Caki2 (cell line): ENCODE data around the gene RFPL3. TPM values are rescaled to one million over a fixed set of nuclear protein-coding genes. Genes with fewer than 3 reads are reported as not detected.
"Not testable (repeated sequence)": the region's sequence is repeated elsewhere in the genome, so short reads cannot be mapped to it uniquely, and the experiment has no call there.

Experiments used
- DNase-seq: peaks from one replicate; pipeline ENCODE4 v3.0.0-alpha.2; 2015; ENCODE audit warnings: low read depth
- in situ Hi-C: cut with HindIII; loops from 2 replicates; pipeline ENCODE4 v1.10.0; 2016; ENCODE audit warnings: low sequenced_read_pairs, low pct_unique_long_range_greater_than_20kb, mixed read lengths
- total RNA-seq: library from RNA; depleted of rRNA; stranded (reverse); fragments of >200 nt; shearing (Covaris generic); gene quantifications from 2 replicates; pipeline ENCODE4 v1.2.3, GENCODE V29; 2014; ENCODE audit warnings: low replicate concordance; rRNA removed

The RFPL3 gene
- not detected in 2 replicates for total RNA-seq

- DNase-seq, in situ Hi-C loops: not testable (repeated sequence)
Measured at GRCh38 chr22:32357567-32357966, at the start of gene RFPL3. Gene RFPL3 (plus strand): TSS chr22:32357867. CDS start chr22:32358072, 205 bp downstream.

GRCh38 chr22:32308191-32308590 lies 49.5 kb upstream of the RFPL3 start:
- in situ Hi-C loops: no loop called here
- no peak for DNase-seq

DNA sequence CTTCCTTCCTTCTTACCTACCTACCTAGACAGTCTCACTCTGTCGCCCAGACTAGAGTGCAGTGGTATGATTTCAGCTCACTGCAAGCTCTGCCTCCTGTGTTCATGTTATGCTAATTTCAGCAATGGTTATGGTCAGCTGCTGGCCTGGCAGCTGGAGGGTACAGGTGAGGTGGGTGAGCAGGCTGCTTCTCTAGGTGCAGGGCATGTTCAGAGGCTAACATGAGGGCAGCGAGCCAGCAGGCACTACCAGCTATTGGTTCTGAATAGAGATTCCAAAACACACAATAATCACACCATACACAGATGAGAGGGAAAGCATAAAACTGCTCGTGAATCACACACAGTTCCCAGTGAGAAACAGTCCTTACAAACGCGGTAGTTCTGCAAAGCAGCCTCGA lies 48.7 kb upstream of the RFPL3 start:
- in situ Hi-C loops: no loop called here
- no peak for DNase-seq

GRCh38 chr22:32309585-32310251 lies 47.9 kb upstream of the RFPL3 start:
- in situ Hi-C loops: no loop called here
- DNase-seq: no peak

DNA sequence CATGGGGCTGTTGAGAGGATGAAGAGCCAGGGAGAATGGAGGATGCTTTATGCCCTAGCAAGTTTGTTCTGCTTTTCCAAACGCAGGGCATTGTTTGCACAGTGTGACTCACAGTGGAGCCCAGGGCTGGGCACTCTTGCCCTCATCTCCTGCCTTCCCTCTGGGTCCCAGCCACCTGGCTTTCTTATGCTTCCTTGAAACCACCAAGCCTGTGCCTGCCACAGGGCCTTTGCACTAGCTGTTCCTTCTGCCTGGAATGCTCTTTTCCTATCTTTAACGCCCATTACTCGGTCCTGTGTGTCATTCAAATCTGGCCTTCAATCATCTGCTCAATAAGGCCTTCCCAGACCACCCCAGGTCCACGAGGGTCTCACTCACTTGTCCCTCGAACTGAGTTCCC lies 46.9 kb upstream of the RFPL3 start:
- DNase-seq: no peak
- in situ Hi-C loops: no loop called here

- no peak for DNase-seq
- in situ Hi-C loops: no loop called here
Measured at GRCh38 chr22:32311551-32312071, 46.1 kb upstream of the RFPL3 start.

DNA sequence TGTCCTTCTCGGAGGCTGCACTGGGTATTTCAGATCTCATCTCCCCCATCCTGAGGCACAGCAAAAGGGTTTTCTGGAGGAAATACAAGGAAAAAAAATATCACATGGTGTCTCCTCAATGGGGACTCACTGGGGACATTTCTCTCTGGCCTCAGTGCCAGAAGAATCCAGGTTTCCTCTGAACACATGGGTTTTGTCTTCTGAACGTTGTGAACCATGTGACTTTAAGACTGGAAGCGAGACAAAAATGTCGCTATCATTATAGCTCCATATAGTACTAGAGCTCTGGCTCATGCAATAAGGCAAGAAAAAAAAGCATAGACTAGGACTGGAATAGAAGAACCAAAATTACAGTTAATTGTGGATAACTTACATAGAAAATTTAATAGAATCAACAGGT lies 44.9 kb upstream of the RFPL3 start:
- in situ Hi-C loops: no loop called here
- no peak for DNase-seq

- in situ Hi-C loops: no loop called here
- DNase-seq: no peak
Measured at GRCh38 chr22:32313532-32313931, 44.1 kb upstream of the RFPL3 start.

- in situ Hi-C loops: no loop called here
Measured at GRCh38 chr22:32317524-32317923, 40.1 kb upstream of the RFPL3 start.

DNA sequence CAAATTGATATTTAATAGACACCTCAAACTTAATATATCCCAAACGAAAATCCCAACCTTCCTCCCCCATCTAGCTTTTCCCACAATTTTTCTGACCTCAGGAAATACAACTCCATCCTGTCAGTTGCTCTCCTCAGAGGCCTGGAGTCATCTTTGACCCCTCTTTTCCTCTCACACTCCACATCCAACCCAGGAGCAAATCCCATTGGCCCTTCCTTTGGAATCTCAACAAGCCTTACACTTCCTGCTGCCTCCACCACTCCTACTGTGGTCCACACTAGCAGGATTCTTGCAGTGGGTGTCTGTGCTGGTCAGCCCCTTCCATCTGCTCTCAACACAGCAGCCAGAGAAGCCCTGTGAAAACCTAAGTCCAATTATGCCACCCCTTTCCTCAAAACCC lies 39.3 kb upstream of the RFPL3 start:
- in situ Hi-C loops: no loop called here
- DNase-seq: no peak

More at GRCh38 chr22:32317524-32317923, 40.1 kb upstream of the RFPL3 start:
- no peak for DNase-seq

DNA sequence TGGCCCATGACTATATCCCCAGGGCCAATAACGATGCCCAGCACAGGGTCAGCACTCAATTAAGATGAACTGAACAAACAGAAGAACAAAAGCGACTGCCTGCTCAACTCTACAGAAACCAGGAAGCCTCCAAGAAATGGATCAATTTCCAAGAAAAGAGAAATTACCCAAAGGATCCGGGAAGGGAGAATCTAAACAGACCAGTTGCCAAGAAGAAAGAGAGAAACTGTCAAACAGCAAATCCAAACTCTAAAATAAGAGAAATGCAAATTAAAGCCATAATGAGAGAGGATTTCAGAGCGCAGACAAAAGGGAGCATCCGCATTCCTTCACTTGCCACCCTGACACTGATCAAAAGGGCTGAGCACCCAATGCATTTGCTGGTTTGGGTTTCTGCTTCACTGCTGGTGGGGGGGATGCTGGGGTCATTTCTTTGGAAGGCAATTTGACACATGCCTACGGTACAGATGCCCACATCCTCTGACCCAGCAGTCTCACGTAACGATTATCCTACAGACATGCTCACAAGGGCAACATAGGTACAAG lies 37.7 kb upstream of the RFPL3 start:
- in situ Hi-C loops: no loop called here
- no peak for DNase-seq

GRCh38 chr22:32322986-32323385 lies 34.7 kb upstream of the RFPL3 start:
- no peak for DNase-seq
- in situ Hi-C loops: no loop called here

- in situ Hi-C loops: no loop called here
- no peak for DNase-seq
Measured at GRCh38 chr22:32323513-32324164, 34.0 kb upstream of the RFPL3 start.

GRCh38 chr22:32324505-32325415 lies 32.9 kb upstream of the RFPL3 start:
- no peak for DNase-seq
- in situ Hi-C loops: no loop called here

DNA sequence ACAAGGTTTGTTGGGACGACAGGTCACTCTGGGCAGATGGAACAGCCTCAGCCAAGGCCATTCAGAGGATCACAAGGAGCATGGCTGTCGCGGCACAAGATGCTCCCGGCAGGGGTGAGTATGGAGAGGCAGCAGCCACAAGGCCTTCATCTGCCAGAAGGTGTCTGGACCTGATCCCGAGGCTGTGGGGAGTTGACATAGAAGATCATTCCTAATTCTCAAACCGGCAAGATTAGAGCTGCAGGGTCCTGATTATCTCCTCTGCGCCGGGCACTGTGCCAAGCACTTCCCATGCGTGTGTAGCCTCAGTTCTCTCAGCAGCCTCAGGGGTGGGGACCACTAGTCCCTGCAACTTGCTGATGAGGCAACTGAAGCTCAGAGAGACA lies 32.3 kb upstream of the RFPL3 start:
- no peak for DNase-seq
- in situ Hi-C loops: no loop called here

GRCh38 chr22:32325811-32326237 lies 31.8 kb upstream of the RFPL3 start:
- in situ Hi-C loops: no loop called here
- DNase-seq: no peak

DNA sequence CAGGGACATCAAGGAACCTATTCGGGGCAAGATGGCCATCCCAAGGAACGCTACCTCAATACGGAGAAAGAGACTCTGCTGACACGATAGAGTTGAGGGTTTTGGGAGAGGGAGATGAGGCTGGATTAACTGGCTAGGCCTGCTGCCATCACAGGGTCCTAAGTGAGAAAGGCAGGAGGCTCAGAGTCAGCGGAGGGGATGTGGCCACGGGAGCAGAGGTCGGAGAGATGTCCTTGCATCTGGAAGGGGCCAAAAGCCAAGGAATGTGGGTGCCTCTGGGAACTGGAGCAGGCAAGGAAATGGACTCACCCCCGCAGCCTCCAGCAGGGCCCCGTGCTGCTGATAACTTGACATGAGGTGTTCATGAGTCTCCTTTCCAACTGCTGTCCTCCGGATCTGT lies 31.0 kb upstream of the RFPL3 start:
- in situ Hi-C loops: no loop called here
- DNase-seq: no peak

DNA sequence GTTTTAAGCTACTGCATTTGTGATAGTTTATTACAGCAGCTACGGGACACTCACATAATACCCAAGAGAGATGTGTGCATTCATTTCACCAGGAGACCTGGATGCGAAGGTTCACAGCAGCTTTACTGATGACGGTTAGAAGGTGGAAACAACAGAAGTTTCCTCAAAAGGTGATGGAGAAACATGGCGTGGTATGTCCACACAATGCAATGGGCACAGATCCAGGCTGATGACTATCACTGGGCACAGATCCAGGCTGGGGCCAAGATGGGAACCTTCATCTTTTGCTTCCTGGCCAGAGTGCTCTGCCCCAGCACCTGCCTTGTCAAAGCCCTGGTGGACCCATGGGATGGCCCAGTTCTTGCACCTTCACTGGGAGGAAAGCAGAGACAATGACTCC lies 30.6 kb upstream of the RFPL3 start:
- in situ Hi-C loops: no loop called here
- DNase-seq: no peak
